Lung (tissue), 12 donors: ENCODE results near the gene RAMP3. TPM values are rescaled to one million over a fixed set of nuclear protein-coding genes. Genes with fewer than 3 reads are reported as not detected.

Experiments used
- ATAC-seq: fragments of 200-7000 bp; cut with Tn5 transposase; one replicate; pipeline ENCODE4 v1.9.1; 2020; ENCODE audit warnings: moderate number of reproducible peaks; ENCODE audit not compliant: insufficient read depth, low FRiP score
- DNase-seq, 3 donors: peaks; one replicate each; pipeline ENCODE4 v3.0.0-alpha.2; 2013 to 2017
- H3K27ac ChIP-seq, 2 donors: one replicate each; pipeline ENCODE4 v1.5.1; 2013; ENCODE audit warnings: mild to moderate bottlenecking in 2 of 2, moderate library complexity in 2 of 2, control low read depth in 1 of 2, inconsistent platforms in 1 of 2, low read depth in 1 of 2, low read length in 1 of 2
- H3K27me3 ChIP-seq, 3 donors: one replicate each; pipeline ENCODE4 v1.5.1; 2013; ENCODE audit warnings: low read length in 2 of 3; ENCODE audit not compliant: control insufficient read depth in 3 of 3, insufficient read depth in 3 of 3
- H3K36me3 ChIP-seq, 4 donors: one replicate each; pipeline ENCODE4 v1.5.1; 2013; ENCODE audit warnings: low read length in 4 of 4, mild to moderate bottlenecking in 1 of 4, moderate library complexity in 1 of 4; ENCODE audit not compliant: control insufficient read depth in 4 of 4, insufficient read depth in 4 of 4
- H3K4me1 ChIP-seq, 5 donors: one replicate each; pipeline ENCODE4 v1.5.1; 2013; ENCODE audit warnings: low read length in 5 of 5, mild to moderate bottlenecking in 2 of 5, moderate library complexity in 1 of 5; ENCODE audit not compliant: control insufficient read depth in 5 of 5, insufficient read depth in 5 of 5
- H3K4me3 ChIP-seq: one replicate; pipeline ENCODE4 v1.5.1; 2013; ENCODE audit warnings: mild to moderate bottlenecking, control low read depth, moderate library complexity
- H3K9ac ChIP-seq, 2 donors: one replicate each; pipeline ENCODE4 v1.5.1; 2013; ENCODE audit warnings: low read length in 2 of 2, control low read depth in 1 of 2; ENCODE audit not compliant: insufficient read depth in 1 of 2
- H3K9me3 ChIP-seq, 4 donors: one replicate each; pipeline ENCODE4 v1.5.1; 2013; ENCODE audit warnings: low read length in 3 of 4, mild to moderate bottlenecking in 1 of 4, moderate library complexity in 1 of 4; ENCODE audit not compliant: control insufficient read depth in 4 of 4, insufficient read depth in 3 of 4
- WGBS, 2 donors: extraction: QIAGEN DNeasy Blood & Tissue Kit; methylation state at CpG; one replicate each; pipeline ENCODE4 v1.1.7; 2013; 5-methylcytosine and 5-hydroxymethylcytosine counted together
- polyA plus RNA-seq, 2 donors: library from polyadenylated mRNA; stranded (reverse); fragments of 200-250 nt; gene quantifications; one replicate each; pipeline ENCODE4 v1.2.1, GENCODE V29; 2013
- total RNA-seq, 2 donors: library from RNA; depleted of rRNA in 1 of 2; stranded (reverse); fragments of >200 nt in 1 of 2; gene quantifications; one replicate each; pipeline ENCODE4 v1.2.1, GENCODE V29; 2014 to 2021
- TF ChIP-seq, protein P1 (sequence below): IDR thresholded peaks from 2 replicates; pipeline ENCODE4 v1.5.1; 2012; ENCODE audit warnings: mild to moderate bottlenecking; ENCODE audit errors: control extremely low read depth, extremely low read depth
- donor health status: control.
- donor health status: control.
- donor health status: Bipolar disorder and iron deficiency.
- donor health status: healthy.
- donor health status: DM: yes; HTN: yes; CAD: no.

RAMP3 gene
- total and polyA plus RNA-seq, 4 donors, result 47.3 to 116 (median 63.3) TPM

- WGBS, 2 donors, result 84 to 92% methylated on average over 7 of the region's 7 CpGs
Measured at GRCh38 chr7:45145881-45146280, 11.7 kb upstream of the RAMP3 start.

DNA sequence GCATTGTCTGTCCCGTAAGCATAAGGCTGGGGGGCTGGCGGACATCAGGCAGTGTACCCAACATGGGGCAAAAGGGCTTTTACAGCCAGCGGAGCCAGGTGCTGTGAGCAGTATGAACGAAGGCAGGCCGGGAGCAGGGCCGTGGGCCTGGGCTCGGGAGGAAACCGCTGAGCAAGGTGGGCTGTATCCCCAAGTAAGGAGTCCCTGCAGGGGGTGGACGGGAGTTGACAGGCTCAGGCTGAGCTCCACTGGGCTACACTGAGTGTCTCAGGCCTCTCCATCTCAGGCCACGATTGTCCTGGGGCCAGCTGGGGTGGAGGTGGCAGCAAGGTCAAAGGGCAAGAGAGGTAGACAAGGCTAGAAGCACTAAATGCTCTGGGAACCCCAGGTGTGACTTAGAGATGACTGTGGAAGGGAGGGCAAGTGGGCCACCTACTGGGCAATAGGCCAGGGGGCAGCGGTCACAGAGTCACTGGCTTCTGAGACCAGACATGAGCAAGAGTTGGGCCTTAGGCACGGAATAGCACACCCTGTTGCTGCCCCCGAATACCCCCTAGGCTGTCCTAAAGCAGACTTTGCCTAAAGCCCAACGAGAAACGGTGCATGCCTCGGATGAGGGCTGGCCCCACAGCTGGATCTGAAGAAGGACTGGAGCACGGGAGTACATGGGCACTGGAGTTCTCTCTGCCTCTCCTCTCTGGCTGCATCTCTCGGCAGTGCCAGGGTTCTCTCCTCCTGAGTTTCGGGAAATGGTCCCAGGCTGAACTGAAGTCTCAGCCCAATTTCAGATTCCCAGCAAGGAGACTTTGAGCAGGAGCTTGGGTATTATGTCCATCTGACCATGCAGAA is 10.8 kb upstream of the RAMP3 start:
- Histone ChIP-seq H3K9me3 (no peaks in the 10 kb centered on the region), H3K36me3 (no peaks in the 10 kb centered on the region), H3K27me3 (peaks cover 0 to 5% (median 2%) of the 10 kb centered on the region in 3 donors), H3K9ac (no peak overlapping the region), H3K4me1 (no peaks in the 10 kb centered on the region), H3K27ac (no peak overlapping the region), H3K4me3 (no peak overlapping the region)
- DNase-seq, result peak in 1 of 3 donors; percentile 7
- WGBS, 2 donors, result 85% methylated on average over 19 of the region's 19 CpGs
- no peak for ATAC-seq
- TF ChIP-seq, protein P1, sequence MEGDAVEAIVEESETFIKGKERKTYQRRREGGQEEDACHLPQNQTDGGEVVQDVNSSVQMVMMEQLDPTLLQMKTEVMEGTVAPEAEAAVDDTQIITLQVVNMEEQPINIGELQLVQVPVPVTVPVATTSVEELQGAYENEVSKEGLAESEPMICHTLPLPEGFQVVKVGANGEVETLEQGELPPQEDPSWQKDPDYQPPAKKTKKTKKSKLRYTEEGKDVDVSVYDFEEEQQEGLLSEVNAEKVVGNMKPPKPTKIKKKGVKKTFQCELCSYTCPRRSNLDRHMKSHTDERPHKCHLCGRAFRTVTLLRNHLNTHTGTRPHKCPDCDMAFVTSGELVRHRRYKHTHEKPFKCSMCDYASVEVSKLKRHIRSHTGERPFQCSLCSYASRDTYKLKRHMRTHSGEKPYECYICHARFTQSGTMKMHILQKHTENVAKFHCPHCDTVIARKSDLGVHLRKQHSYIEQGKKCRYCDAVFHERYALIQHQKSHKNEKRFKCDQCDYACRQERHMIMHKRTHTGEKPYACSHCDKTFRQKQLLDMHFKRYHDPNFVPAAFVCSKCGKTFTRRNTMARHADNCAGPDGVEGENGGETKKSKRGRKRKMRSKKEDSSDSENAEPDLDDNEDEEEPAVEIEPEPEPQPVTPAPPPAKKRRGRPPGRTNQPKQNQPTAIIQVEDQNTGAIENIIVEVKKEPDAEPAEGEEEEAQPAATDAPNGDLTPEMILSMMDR, result no peak

More at GRCh38 chr7:45145881-45146280, 11.7 kb upstream of the RAMP3 start:
- DNase-seq, result no peak
- H3K27me3 ChIP-seq, result peaks cover 0 to 5% (median 2%) of the 10 kb centered on the region in 3 donors
- H3K9ac ChIP-seq, result no peak overlapping the region
- no peak for ATAC-seq
- TF ChIP-seq, protein P1, result no peak
- H3K4me1 ChIP-seq, result no peaks in the 10 kb centered on the region
- H3K36me3 ChIP-seq, result no peaks in the 10 kb centered on the region
- no peaks in the 10 kb centered on the region for H3K9me3 ChIP-seq
- H3K27ac ChIP-seq, result no peak overlapping the region
- H3K4me3 ChIP-seq, result no peak overlapping the region

DNA sequence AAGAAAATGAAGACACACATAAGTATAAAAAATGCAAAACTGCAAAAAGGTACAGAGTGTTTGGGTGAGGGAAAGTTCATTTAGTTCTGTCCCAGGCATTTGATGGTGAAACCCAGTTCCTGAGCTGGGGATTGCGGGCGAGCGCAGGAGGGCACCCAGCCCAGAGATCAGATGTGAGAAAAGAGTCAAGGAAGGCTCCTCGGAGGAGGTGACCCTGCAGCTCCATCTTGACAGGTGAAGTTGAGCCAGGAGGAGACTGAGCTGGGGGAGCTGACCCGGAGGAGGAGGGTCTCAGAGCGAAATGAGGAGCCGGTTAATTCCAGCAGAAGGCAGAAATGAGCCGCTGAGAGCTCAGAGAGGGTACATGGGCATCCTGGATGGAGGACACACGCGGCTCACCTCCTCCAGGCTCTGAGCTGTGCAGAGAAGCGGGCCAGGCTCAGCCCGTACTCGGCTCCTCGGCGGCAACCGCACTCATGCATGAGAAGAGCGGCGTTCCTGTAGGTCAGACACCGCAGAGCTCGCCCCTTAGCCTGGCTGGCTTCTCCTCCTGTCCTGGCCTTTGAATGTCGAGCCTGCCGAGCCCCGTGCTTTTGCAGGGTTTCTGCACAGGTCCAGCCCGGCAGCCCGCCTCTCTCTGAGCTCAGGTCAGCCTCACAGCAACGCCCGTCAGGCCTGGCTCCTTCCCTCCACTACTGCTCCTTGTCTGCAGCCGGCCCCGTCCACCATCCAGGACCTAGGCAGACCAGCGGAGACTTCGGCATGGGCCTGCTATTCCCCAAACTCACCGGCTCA is 9.5 kb upstream of the RAMP3 start:
- no peaks in the 10 kb centered on the region for H3K4me1 ChIP-seq
- peaks cover 0 to 5% (median 2%) of the 10 kb centered on the region in 3 donors for H3K27me3 ChIP-seq
- no peak overlapping the region for H3K4me3 ChIP-seq
- no peaks in the 10 kb centered on the region for H3K9me3 ChIP-seq
- H3K9ac ChIP-seq, result no peak overlapping the region
- H3K27ac ChIP-seq, result no peak overlapping the region
- peak in 1 of 3 donors; percentile 9 for DNase-seq
- H3K36me3 ChIP-seq, result no peaks in the 10 kb centered on the region
- WGBS, 2 donors, result 53 to 75% methylated on average over 32 of the region's 32 CpGs
- ATAC-seq, result no peak
- TF ChIP-seq, protein P1, result no peak
